A673 (cell line): ENCODE data around the gene SH2B2. TPM values are rescaled to one million over a fixed set of nuclear protein-coding genes. Genes with fewer than 3 reads are reported as not detected.

ENCODE experiments used
- BruUV-seq: library from RNA; stranded (reverse); fragments of 400-500 nt; replicated peaks from 2 replicates; lab custom pipeline; 2021; lab: Mats Ljungman, UMichigan
- CTCF ChIA-PET: fragments of 300-600 bp; sonication (Branson Sonifier 250); formaldehyde crosslinking; loops from one replicate; lab custom pipeline; 2022; ENCODE audit warnings: antibody characterized with exemption; lab: Charles Lee
- POLR2A ChIA-PET: fragments of 300-600 bp; sonication (Branson Sonifier 250); formaldehyde crosslinking; loops from one replicate; lab custom pipeline; 2022; ENCODE audit warnings: antibody characterized with exemption; ENCODE audit not compliant: low non-redundant PET; lab: Charles Lee
- DNase-seq: peaks from one replicate; pipeline ENCODE4 v3.0.0-alpha.2; 2015; ENCODE audit warnings: low spot score
- H3K27ac ChIP-seq: fragments of 200-600 bp; sonication (generic); 2 replicates; pipeline ENCODE4 v1.5.1; 2016; ENCODE audit warnings: mixed run types, low read depth, mild to moderate bottlenecking, mixed read lengths, antibody characterized with exemption, low read length; ENCODE audit not compliant: poor library complexity, severe bottlenecking
- H3K27me3 ChIP-seq: fragments of 200-600 bp; sonication (generic); replicated peaks from 2 replicates; pipeline ENCODE4 v1.6.1; 2017; ENCODE audit warnings: mixed run types, low read depth, mild to moderate bottlenecking, mixed read lengths, antibody characterized with exemption, low read length; ENCODE audit not compliant: insufficient read depth, poor library complexity
- H3K36me3 ChIP-seq: fragments of 200-600 bp; sonication (generic); 2 replicates; pipeline ENCODE4 v1.6.1; 2016; ENCODE audit warnings: mixed run types, mild to moderate bottlenecking, mixed read lengths, antibody characterized with exemption, low read length; ENCODE audit not compliant: insufficient read depth, poor library complexity, severe bottlenecking
- H3K4me1 ChIP-seq: fragments of 200-600 bp; sonication (generic); 2 replicates; pipeline ENCODE4 v1.6.1; 2017; ENCODE audit warnings: mixed run types, mild to moderate bottlenecking, mixed read lengths, antibody characterized with exemption, low read length; ENCODE audit not compliant: insufficient read depth, poor library complexity, severe bottlenecking
- H3K4me3 ChIP-seq: fragments of 200-600 bp; sonication (generic); 2 replicates; pipeline ENCODE4 v1.5.1; 2016; ENCODE audit warnings: low read depth, mixed run types, mild to moderate bottlenecking, mixed read lengths, low read length; ENCODE audit not compliant: poor library complexity, severe bottlenecking
- H3K9me3 ChIP-seq: fragments of 200-600 bp; sonication (generic); 2 replicates; pipeline ENCODE4 v1.6.1; 2016; ENCODE audit warnings: mixed run types, low read depth, mild to moderate bottlenecking, mixed read lengths, antibody characterized with exemption, low read length; ENCODE audit not compliant: poor library complexity, severe bottlenecking
- CTCF ChIP-seq: fragments of 300-800, 200-600 bp; sonication (generic); conservative IDR thresholded peaks from 2 replicates; pipeline ENCODE4 v1.5.1; 2017; ENCODE audit warnings: low read depth, mild to moderate bottlenecking, antibody characterized with exemption, low read length, moderate library complexity, mixed read lengths
- EZH2 ChIP-seq: fragments of 200-600 bp; sonication (generic); IDR thresholded peaks from 2 replicates; pipeline ENCODE4 v1.6.1; 2017; ENCODE audit warnings: borderline replicate concordance, low read depth, mild to moderate bottlenecking, mixed read lengths, antibody characterized with exemption, low read length; ENCODE audit not compliant: poor library complexity, severe bottlenecking
- intact Hi-C: fragments of 100-400 bp; cut with micrococcal nuclease; formaldehyde crosslinking; loops from one replicate; pipeline ENCODE4 v1.10.0; 2022; ENCODE audit not compliant: unreplicated experiment
- total RNA-seq: library from RNA; stranded (reverse); gene quantifications from 2 replicates; pipeline ENCODE4 v1.2.3, GENCODE V29; 2021

The SH2B2 gene
- total RNA-seq, 1 experiment from 2014 or later, result 8.6 TPM

DNA sequence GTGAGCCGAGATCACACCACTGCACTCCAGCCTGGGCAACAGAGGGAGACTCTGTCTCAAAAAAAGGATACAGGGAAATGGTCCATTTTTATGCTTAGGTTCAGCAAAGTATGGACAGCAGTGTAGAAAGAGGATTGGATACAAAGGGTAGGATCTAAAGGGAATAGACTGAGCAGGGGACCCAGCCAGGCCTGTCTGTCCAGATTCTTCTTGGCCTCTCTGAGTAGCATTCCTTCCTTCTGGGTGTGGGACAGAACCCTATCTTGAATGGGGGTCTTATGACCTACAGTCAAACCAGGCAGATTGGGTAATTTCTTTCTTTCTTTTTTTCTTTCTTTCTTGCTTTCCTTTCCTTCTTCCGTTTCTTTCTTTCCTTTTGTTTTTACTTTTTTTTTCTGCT is 25.6 kb downstream of the SH2B2 start:
- BruUV-seq, result no TSS peak
- no peaks in the 10 kb centered on the region for H3K9me3 ChIP-seq
- DNase-seq, result no peak
- intact Hi-C loops, result no loop called here
- TF ChIP-seq CTCF, result no peak
- TF ChIP-seq EZH2, result no peak
- H3K4me1 ChIP-seq, result no peaks in the 10 kb centered on the region
- H3K4me3 ChIP-seq, result no peak overlapping the region
- POLR2A ChIA-PET, result no interaction called here
- H3K27ac ChIP-seq, result no peak overlapping the region
- CTCF ChIA-PET, result interaction anchor here (0.7 kb wide), 1 partner anchor 1607 kb away, joined by 10 read pairs; no protein-coding TSS in a partner anchor
- H3K36me3 ChIP-seq, result no peaks in the 10 kb centered on the region
- no peaks in the 10 kb centered on the region for H3K27me3 ChIP-seq

- ChIA-PET POLR2A (no interaction called here), CTCF (no interaction called here)
- Histone ChIP-seq H3K4me3 (no peak overlapping the region), H3K27ac (no peak overlapping the region), H3K9me3 (no peaks in the 10 kb centered on the region), H3K27me3 (no peaks in the 10 kb centered on the region), H3K36me3 (no peaks in the 10 kb centered on the region), H3K4me1 (no peaks in the 10 kb centered on the region)
- DNase-seq, result no peak
- BruUV-seq, result no TSS peak
- TF ChIP-seq CTCF (no peak), EZH2 (no peak)
- intact Hi-C loops, result no loop called here
These were observed 27.5 kb downstream of the SH2B2 start for GRCh38 chr7:102313997-102314780.

- Histone ChIP-seq H3K9me3 (no peaks in the 10 kb centered on the region), H3K36me3 (no peaks in the 10 kb centered on the region), H3K27me3 (no peaks in the 10 kb centered on the region), H3K27ac (no peak overlapping the region), H3K4me3 (no peak overlapping the region), H3K4me1 (no peaks in the 10 kb centered on the region)
- ChIA-PET POLR2A (interaction anchor here (0.6 kb wide), 1 partner anchor 31 kb away, joined by 3 read pairs; the partner anchor contains the start of gene SH2B2), CTCF (no interaction called here)
- no TSS peak for BruUV-seq
- TF ChIP-seq CTCF (no peak), EZH2 (no peak)
- DNase-seq, result no peak
- intact Hi-C loops, result no loop called here
These were observed 30.8 kb downstream of the SH2B2 start for GRCh38 chr7:102317231-102318059.
